ENCODE measurements around the gene BORCS8.
"Not testable (repeated sequence)": the region's sequence is repeated elsewhere in the genome, so short reads cannot be mapped to it uniquely, and the experiment has no call there.

Gene BORCS8
- total RNA-seq = 4.9 to 13.4 (median 7.0) reads per million in 17 experiments

- peak; percentile 99 to 100 (median 100) for DNase-seq
These were observed at the start of gene BORCS8, which contains the start of gene RFXANK for GRCh38 chr19:19192078-19192882. Gene BORCS8 (minus strand): TSS chr19:19192152. CDS start chr19:19192117, 35 bp downstream. Gene RFXANK (plus strand): TSS chr19:19192258. CDS start chr19:19193947, 1,689 bp downstream.

- no peak for DNase-seq
These were observed 48.5 kb upstream of the BORCS8 start for GRCh38 chr19:19240476-19240875.

GRCh38 chr19:19239675-19240074 lies 47.7 kb upstream of the BORCS8 start:
- no peak for DNase-seq

GRCh38 chr19:19238126-19238894 lies 46.4 kb upstream of the BORCS8 start:
- DNase-seq = no peak

- DNase-seq = no peak
These were observed 44.2 kb upstream of the BORCS8 start for GRCh38 chr19:19236173-19236572.

- DNase-seq = no peak
These were observed 42.4 kb upstream of the BORCS8 start for GRCh38 chr19:19234220-19234816.

GRCh38 chr19:19232261-19232721 lies 40.3 kb upstream of the BORCS8 start:
- no peak for DNase-seq

GRCh38 chr19:19230999-19231398 lies 39.0 kb upstream of the BORCS8 start:
- DNase-seq = no peak

- no peak for DNase-seq
These were observed 37.7 kb upstream of the BORCS8 start for GRCh38 chr19:19229701-19230100.

- no peak for DNase-seq
These were observed 35.3 kb upstream of the BORCS8 start for GRCh38 chr19:19227217-19227616.

- no peak for DNase-seq
These were observed 34.7 kb upstream of the BORCS8 start for GRCh38 chr19:19226663-19227062.

GRCh38 chr19:19226204-19226603 lies 34.3 kb upstream of the BORCS8 start:
- no peak for DNase-seq

GRCh38 chr19:19224852-19225494 lies 33.0 kb upstream of the BORCS8 start:
- DNase-seq = peak; percentile 72 to 89 (median 80)

- no peak for DNase-seq
These were observed 32.3 kb upstream of the BORCS8 start for GRCh38 chr19:19224150-19224851.

- DNase-seq = no peak
These were observed 31.7 kb upstream of the BORCS8 start for GRCh38 chr19:19223636-19224035.

- DNase-seq = no peak
These were observed 31.1 kb upstream of the BORCS8 start for GRCh38 chr19:19223060-19223459.

- not testable (repeated sequence) for DNase-seq
These were observed 29.0 kb upstream of the BORCS8 start for GRCh38 chr19:19221000-19221399.

- no peak for DNase-seq
These were observed 27.0 kb upstream of the BORCS8 start for GRCh38 chr19:19218911-19219310.

- peak; percentile 6 to 34 (median 18) for DNase-seq
These were observed 25.1 kb upstream of the BORCS8 start for GRCh38 chr19:19217099-19217498.

- DNase-seq = no peak
These were observed 23.8 kb upstream of the BORCS8 start for GRCh38 chr19:19215792-19216191.

GRCh38 chr19:19214892-19215291 lies 22.9 kb upstream of the BORCS8 start:
- DNase-seq = peak; percentile 36 to 70 (median 51)

GRCh38 chr19:19214159-19214490 lies 22.2 kb upstream of the BORCS8 start:
- no peak for DNase-seq
